GM18520 (cell line): ENCODE measurements around the gene CALCA.

Source experiments
- ATAC-seq: cut with Tn5 transposase; IDR thresholded peaks from one replicate; pipeline ENCODE4 v1.9.1; 2021; ENCODE audit not compliant: unreplicated experiment

The CALCA gene

GRCh38 chr11:14949437-14950147 lies 22.6 kb downstream of the CALCA start:
- ATAC-seq = no peak

GRCh38 chr11:14942745-14943144 lies 29.4 kb downstream of the CALCA start:
- ATAC-seq = no peak

- no peak for ATAC-seq
These were observed 33.2 kb downstream of the CALCA start for GRCh38 chr11:14938936-14939335.

GRCh38 chr11:14934641-14935351 lies 37.4 kb downstream of the CALCA start:
- ATAC-seq = no peak

GRCh38 chr11:14932447-14932846 lies 39.7 kb downstream of the CALCA start:
- no peak for ATAC-seq

GRCh38 chr11:14930369-14930768 lies 41.8 kb downstream of the CALCA start:
- no peak for ATAC-seq

GRCh38 chr11:14927146-14927545 lies 45.0 kb downstream of the CALCA start:
- ATAC-seq = no peak

- ATAC-seq = no peak
These were observed 47.8 kb downstream of the CALCA start for GRCh38 chr11:14924318-14924717.
